ENCODE results near the gene A2ML1.
"Not testable (repeated sequence)": the region's sequence is repeated elsewhere in the genome, so short reads cannot be mapped to it uniquely, and the experiment has no call there.

GRCh38 chr12:8801213-8801612 is 21.2 kb upstream of the A2ML1 start:
- not testable (repeated sequence) for TF ChIP-seq TSHZ2 (CRISPR knock-in tag; IDR thresholded peaks at IDR 0.05); PATZ1 (CRISPR knock-in tag; IDR thresholded peaks at IDR 0.05; ENCODE audit: borderline replicate concordance); CSRNP3 (CRISPR knock-in tag; IDR thresholded peaks at IDR 0.05); ZFP3 (CRISPR knock-in tag; IDR thresholded peaks at IDR 0.05); CREB5 (CRISPR knock-in tag; IDR thresholded peaks at IDR 0.05; ENCODE audit: low read depth)

All from SK-N-SH treated with all-trans-retinoic acid at 6 μM for 48 hours (cell line).